Measurements from ENCODE around the gene NMRK2. TPM values are rescaled to one million over a fixed set of nuclear protein-coding genes. Genes with fewer than 3 reads are reported as not detected.
"Not testable (repeated sequence)": the region's sequence is repeated elsewhere in the genome, so short reads cannot be mapped to it uniquely, and the experiment has no call there.

Gene NMRK2
- polyA plus RNA-seq, 4 donors: 0.16 to 0.25 (median 0.18) TPM; not detected in 1

DNA sequence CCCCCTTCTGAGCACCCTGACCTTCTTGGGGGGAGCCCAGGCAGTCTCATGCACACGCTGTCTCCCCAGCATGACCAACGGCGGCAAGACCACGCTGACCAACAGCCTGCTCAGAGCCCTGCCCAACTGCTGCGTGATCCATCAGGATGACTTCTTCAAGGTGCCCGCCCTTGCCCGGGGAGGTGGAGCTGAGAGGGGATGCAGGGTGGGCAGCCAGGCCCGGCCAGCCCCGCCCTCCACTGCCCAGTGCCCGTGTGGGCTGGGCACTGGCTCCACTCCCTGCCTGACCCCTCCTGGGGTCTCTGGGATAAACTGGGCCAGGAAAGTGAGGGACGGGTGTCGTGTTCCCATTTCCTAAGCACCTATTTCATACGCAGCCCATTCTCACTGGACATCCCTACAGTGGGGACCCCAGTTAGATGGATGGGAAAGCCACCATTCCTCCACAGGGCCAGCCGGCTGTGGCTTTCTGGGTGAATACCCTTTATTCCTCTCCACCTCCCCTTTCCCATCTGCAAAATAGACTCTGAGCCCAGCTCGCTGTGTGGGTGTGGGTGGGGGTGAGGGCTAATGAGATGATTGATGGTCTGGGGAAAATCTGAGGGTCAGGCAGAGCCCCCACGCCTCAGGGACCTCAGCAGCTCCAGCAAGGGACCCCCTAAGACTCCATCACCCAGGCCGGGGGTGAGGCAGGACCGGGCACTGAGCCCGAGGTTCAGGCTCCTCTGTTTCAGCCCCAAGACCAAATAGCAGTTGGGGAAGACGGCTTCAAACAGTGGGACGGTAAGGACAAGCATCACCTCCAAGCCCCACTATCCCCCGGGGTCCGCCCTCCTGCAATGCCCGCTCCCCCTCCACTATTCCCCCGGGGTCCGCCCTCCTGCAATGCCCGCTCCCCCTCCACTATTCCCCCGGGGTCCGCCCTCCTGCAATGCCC is 3.9 kb downstream of the NMRK2 start:
- DNase-seq (ENCODE audit: low read depth in 4 of 4, low spot score in 2 of 4): no peak

DNA sequence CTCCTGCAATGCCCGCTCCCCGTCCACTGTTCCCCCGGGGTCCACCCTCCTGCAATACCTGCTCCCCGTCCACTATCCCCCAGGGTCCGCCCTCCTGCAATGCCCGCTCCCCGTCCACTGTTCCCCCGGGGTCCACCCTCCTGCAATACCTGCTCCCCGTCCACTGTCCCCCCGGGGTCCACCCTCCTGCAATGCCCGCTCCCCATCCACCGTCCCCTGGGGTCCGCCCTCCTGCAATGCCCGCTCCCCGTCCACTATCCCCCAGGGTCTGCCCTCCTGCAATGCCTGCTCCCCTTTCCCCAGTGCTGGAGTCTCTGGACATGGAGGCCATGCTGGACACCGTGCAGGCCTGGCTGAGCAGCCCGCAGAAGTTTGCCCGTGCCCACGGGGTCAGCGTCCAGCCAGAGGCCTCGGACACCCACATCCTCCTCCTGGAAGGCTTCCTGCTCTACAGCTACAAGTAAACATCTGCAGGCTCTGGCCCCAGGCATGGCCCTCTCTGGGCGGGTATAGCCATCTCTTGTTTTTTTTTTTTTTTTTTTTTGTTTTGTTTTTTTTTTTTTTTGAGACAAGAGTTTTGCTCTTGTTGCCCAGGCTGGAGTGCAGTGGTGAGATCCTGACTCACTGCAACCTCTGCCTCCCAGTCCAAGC is 5.6 kb downstream of the NMRK2 start:
- DNase-seq (ENCODE audit: low read depth in 4 of 4, low spot score in 2 of 4): not testable (repeated sequence)

DNA sequence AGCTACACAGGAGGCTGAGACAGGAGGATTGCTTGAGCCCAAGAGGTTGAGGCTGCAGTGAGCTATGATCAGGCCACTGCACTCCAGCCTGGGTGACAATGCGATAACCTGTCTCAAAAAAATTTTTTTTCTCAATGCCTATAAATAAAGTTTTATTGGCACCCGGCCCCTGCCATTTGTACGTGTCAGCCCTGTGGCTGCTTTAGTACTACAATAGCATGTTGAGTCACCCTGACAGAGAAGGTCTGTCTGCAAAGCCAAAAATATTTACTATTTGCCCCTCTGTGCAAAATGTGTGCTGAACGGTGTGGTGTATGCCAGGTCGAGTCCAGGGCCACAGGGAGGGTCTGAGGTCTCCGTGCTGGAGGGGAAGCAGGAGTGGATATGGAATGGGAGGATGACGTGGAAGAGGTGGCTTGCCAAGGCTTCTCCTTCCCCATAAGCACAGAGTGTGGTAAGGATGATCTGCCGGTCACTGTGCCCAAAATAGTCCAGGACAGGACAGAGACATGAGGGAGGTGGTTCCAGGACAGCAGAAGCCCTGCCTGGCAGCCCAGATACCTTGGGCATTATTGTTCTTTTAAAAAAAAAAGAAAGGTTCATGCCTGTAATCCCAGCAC is 10.0 kb downstream of the NMRK2 start:
- DNase-seq (ENCODE audit: low read depth in 4 of 4, low spot score in 2 of 4): no peak

DNA sequence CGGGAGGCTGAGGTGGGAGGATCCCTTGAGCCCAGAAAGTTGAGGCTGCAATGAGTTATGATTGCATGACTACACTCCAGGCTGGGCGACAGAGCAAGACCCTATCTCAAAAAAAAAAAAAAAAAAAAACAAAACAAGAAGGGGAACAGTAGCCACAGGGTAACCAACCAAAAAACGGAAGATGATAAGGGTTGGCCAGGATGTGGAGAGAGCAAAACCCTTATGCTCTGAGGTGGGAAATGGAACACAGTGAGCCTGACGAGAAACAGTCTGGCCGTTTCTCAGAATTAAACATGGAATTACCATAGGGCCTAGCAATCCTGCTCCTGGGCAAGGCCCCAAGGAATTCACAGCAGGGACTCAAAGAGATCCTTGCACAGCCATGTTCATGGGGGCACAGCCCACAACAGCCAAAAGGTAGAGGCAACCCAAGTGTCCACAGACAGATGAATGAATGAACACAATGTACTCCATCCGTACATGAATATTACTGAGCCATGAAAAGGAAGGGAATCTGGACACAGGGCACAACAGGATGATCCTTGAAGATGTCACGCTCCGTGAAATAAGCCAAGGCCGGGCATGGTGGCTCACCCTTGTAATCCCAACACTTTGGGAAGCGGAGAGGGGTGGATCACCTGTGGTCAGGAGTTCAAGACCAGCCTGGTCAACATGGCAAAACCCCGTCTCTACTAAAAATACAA is 11.3 kb downstream of the NMRK2 start:
- DNase-seq (ENCODE audit: low read depth in 4 of 4, low spot score in 2 of 4): no peak

DNA sequence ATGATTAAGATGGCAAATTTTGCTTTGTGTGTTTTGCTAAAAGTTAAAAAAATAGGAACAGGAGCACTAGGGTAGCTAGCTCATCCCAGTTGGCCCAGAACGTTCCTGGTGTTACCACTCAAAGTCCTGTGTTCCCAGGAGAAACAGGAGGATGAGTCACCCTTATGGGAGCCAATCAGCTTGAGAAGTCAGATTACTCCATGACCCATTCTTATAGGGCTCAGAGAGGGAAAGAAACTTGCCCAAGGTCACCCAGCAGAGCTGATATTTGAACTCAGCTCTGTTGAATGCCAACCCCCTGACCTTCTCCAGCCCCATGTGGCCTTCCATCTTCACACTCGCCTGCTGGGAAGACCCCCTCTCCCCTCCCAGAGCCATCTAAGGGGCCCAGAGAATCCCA is 13.0 kb downstream of the NMRK2 start:
- DNase-seq (ENCODE audit: low read depth in 4 of 4, low spot score in 2 of 4): no peak

DNA sequence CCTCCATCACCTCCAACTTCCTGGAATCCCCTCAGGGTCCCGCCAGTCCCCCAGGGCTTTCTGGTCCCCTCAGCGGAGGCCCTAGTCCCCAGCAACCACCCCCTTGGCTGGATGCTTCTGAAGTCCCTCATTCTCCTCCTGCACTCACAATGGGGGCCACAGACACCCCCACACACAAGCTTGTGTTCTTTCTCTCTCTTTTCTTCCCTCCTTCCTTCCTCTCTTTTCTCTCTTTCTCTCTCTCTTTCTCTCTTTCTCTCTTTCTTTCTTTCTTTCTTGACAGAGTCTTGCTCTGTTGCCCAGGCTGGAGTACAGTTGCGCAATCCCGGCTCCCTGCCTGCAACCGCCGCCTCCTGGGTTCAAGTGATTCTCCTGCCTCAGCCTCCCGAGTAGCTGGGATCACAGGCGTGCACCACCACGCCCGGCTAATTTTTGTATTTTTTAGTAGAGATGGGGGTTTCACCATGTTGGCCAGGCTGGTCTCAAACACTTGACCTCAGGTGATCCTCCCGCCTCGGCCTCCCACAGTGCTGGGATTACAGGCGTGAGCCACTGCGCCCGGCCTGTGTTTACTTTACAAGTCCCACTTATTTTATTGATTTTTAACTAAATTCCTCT is 14.6 kb downstream of the NMRK2 start:
- DNase-seq (ENCODE audit: low read depth in 4 of 4, low spot score in 2 of 4): not testable (repeated sequence)

GRCh38 chr19:3949294-3949693 is 16.4 kb downstream of the NMRK2 start:
- DNase-seq (ENCODE audit: low read depth in 4 of 4, low spot score in 2 of 4): no peak

DNA sequence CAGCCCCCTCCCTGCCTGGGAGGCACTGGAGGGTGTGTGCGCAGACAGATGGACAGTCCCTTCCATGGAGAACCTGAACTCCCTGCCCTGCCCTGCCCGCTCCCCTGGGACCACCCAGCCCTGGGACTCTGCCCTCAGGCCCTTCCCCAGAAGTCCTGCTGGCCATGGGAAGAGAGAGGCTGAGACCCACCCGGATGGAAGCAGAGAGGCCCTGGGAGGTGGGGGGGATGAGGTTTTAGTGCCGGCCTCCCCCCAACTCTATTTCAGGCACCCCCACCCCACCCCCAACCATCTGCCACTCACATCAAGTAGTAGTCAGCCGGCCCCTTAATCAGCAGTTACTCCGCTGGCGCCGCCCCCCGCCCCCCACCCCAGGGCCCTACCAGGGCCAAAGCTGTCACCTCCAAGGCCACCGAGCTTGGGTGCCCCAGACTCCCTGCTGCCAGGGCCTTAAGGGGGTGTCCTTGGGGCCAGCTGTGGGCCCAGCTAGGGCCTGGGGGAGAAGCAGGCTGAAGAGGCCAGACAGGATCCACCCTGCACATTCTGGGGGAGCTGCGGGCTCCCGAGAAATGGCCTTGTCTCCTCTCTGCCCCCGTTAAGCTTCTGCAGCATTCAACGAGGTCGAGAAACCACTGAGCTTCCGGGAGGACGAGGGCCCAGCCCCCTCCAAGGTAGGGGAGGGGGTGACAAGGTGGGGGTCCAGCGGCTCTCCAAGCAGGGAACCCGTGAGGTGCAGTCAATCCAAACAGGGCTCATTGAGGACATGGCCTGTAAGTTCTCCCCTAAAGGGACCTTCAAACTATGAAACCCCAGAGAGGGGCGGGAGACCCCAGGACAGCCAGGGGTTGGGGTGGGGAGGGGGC is 17.4 kb downstream of the NMRK2 start:
- no peak for DNase-seq (ENCODE audit: low read depth in 4 of 4, low spot score in 2 of 4)

- no peak for DNase-seq (ENCODE audit: low read depth in 4 of 4, low spot score in 2 of 4)
Measured at GRCh38 chr19:3950871-3951861, 18.3 kb downstream of the NMRK2 start.

DNA sequence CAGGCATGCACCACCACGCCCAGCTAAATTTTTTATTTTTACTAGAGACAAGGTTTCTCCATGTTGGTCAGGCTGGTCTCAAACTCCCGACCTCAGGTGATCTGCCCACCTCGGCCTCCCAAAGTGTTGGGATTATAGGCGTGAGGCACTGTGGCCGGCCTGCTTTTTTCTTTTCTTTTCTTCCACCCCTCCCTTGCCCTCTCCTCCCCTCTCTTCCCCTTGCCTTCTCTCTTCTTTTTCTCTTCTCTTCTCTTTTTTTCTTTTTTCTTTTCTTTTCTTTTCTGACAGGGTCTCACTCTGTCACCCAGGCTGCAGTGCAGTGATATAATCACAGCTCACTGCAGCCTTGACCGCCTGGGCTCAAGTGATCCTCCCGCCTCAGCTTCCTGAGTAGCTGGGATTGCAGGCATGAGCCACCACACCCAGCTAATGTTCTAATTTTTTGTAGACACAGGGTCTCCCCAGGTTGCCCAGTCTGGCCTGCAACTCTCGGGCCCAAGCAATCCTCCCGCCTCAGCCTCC is 19.9 kb downstream of the NMRK2 start:
- DNase-seq (ENCODE audit: low read depth in 4 of 4, low spot score in 2 of 4): not testable (repeated sequence)

- no peak for DNase-seq (ENCODE audit: low read depth in 4 of 4, low spot score in 2 of 4)
Measured at GRCh38 chr19:3954107-3954506, 21.2 kb downstream of the NMRK2 start.

GRCh38 chr19:3955276-3955675 is 22.4 kb downstream of the NMRK2 start:
- not testable (repeated sequence) for DNase-seq (ENCODE audit: low read depth in 4 of 4, low spot score in 2 of 4)

- DNase-seq (ENCODE audit: low read depth in 4 of 4, low spot score in 2 of 4): no peak
Measured at GRCh38 chr19:3955688-3956087, 22.8 kb downstream of the NMRK2 start.

- DNase-seq (ENCODE audit: low read depth in 4 of 4, low spot score in 2 of 4): no peak
Measured at GRCh38 chr19:3958836-3959765, 26.2 kb downstream of the NMRK2 start.

- DNase-seq (ENCODE audit: low read depth in 4 of 4, low spot score in 2 of 4): no peak
Measured at GRCh38 chr19:3959766-3960131, 26.9 kb downstream of the NMRK2 start.

DNA sequence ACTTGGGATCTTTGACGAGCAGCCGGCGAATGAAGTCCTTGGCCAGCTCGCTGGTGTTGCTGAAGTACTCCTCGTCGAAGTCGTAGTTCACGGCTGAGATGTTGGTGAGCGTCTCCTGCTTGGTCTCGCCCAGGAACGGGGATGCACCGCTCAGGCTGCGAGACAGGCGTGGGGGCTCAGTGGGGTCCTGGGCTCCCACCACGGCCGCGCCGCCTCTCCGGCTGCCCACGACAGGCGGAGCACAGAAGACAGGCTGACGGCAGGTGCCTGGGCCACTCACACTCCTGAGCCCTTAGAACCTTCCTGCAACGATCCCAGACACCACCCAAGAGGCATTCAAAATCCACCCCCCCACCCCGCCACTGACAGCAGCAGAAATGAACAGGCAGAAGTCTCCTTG is 28.1 kb downstream of the NMRK2 start:
- no peak for DNase-seq (ENCODE audit: low read depth in 4 of 4, low spot score in 2 of 4)

All from left renal cortex interstitium (tissue), 4 donors.